ENCODE data around the gene ARHGEF19.
"Not testable (repeated sequence)": the region's sequence is repeated elsewhere in the genome, so short reads cannot be mapped to it uniquely, and the experiment has no call there.

The ARHGEF19 gene

GRCh38 chr1:16202281-16203210 lies 9.9 kb downstream of the ARHGEF19 start:
- no peak for DNase-seq

GRCh38 chr1:16199700-16200099 lies 12.8 kb downstream of the ARHGEF19 start:
- DNase-seq = no peak

- DNase-seq = no peak
Observed at GRCh38 chr1:16199157-16199501, 13.3 kb downstream of the ARHGEF19 start.

DNA sequence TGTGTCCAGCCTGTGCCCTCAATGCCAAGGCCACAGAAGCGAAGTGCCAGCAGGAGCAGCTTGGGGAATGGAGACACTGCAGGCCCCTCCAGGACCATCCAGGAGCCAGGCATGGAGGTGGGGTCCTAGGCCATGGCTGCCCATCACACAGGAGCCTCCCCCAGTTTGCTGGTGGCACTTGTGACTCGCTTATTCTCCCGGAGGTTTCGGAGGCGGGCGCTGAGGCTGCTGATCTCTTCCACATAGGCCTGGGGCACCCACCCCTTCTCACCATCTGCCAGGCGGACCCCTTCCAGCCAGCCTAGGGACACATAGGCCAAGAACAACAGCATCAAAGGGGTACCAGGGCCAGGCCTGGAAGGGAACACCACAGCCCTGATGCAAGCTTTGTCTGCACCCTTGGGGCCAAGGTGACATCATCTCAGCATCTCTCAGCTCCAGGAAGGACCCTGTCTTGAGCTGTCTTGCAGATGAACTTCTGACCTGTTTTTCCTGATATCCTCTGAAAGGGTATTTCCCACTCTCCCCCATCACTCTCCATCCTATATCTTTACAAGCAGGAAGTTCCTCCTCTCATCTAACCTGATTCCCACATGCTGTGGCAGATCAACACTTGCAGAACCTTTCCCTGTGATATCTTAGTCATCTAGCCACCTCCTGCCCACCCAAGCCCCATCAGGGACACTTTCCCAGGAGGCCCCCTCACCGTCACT lies 13.9 kb downstream of the ARHGEF19 start:
- DNase-seq = no peak

GRCh38 chr1:16196874-16197273 lies 15.6 kb downstream of the ARHGEF19 start:
- DNase-seq = no peak

- not testable (repeated sequence) for DNase-seq
Observed at GRCh38 chr1:16196139-16196538, 16.3 kb downstream of the ARHGEF19 start.

DNA sequence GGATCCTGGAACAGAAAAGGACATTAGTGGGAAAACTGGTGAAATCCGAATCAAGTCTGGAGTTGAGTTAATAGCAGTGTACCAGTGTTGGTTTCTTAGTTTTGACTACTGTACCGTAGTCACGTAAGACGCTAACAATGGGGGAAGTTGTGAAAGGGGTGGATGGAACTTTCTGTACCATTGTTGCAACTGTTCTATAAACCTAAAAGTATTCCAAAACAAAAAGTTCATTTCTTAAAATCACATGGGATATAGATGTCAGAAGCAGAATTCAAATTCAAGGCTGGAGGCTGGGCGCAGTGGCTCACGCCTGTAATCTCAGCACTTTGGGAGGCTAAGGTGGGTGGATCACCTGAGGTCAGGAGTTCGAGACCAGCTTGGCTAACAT lies 16.9 kb downstream of the ARHGEF19 start:
- no peak for DNase-seq

DNA sequence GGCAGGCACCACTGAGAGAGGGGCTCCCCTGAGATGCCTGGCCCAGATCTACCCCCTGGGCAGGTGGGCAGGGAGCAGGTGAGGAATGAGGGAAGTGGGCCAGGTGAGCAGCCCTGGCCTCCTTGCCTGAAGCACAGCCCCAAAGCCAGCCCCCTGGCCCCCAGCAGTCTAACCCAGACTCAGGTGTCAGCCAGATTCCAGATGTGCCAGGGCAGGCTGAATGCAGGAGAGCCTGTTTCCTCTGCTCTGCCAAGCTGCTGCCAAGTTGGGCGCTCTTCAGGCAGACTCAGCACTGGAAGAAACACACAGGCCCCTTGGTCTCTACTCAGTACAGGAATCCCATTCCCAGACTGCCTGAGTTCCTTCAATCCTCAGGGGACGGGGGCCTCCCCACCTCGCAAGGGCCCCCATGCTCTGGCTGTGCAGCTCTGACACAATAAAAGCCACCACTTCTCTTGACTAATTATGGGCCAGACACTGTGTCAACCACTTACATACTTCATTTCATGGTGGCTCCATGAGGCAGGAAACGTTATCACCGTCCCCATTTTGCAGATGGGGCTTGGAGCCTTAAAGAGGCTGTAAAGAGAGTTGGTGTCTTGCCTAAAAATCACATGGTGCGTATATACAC lies 20.4 kb downstream of the ARHGEF19 start:
- DNase-seq = no peak

- DNase-seq = no peak
Observed at GRCh38 chr1:16191309-16191708, 21.1 kb downstream of the ARHGEF19 start.

DNA sequence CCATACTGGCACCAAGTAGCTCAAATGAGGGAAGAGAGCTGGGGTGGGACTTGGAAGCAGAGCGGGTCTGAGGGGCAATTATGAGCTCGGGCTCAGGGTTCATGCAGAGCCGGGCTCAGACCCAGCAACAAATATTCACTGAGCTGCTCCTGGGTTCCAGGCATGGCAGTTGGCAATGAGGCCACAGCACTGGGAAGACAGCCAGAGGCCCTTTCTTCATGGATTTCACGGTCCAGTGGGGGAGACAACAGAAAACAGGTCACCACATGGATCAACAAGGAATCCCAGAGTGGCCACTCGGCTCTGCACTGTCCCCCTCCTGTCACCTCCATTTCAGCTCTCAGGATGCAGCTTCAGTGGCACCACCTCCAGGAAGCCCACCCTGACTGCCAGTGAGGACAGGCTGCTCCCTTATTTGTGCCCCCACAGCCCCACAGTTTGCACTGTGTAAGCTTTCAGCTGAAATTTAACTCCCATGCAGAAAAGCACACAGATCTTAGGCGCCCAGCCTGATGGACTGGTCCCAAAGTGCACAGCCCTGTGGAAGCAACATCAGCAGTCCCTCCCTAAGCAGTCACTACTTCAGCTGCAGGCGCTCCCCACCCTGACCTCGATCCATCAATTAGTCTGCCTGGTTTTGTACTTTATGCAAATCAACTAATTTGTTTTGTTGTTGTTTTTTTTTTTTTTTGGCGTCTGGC lies 22.4 kb downstream of the ARHGEF19 start:
- peak; percentile 37 for DNase-seq

GRCh38 chr1:16189003-16189402 lies 23.4 kb downstream of the ARHGEF19 start:
- no peak for DNase-seq

GRCh38 chr1:16187748-16188401 lies 24.6 kb downstream of the ARHGEF19 start:
- peak; percentile 36 for DNase-seq

DNA sequence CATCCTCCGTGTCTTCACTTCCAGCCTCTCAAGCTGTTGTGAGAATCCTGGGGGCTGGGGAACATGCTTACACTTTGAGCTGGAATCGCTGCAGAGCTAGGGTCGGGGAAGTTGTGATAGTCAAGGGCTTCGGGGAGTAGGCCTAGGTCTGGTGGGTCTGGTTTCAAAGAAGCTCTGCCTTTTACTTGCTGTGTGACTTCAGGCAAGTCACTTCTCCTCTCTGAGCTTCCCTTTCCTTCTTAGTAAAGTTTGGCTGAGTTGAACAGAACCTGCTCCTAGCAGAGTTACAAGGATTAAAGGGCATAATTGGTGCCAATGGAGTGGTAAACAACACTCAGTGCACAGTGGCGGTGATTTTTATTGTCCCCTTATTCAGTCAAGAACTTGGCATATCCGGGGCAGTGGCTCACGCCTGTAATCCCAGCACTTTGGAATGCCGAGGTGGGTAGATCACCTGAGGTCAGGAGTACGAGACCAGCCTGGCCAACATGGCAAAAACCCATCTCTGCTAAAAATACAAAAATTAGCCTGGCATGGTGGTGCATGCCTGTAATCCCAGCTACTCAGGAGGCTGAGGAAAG lies 25.7 kb downstream of the ARHGEF19 start:
- DNase-seq = no peak

GRCh38 chr1:16184557-16185303 lies 27.7 kb downstream of the ARHGEF19 start:
- DNase-seq = no peak

- DNase-seq = no peak
Observed at GRCh38 chr1:16183765-16184556, 28.5 kb downstream of the ARHGEF19 start.

GRCh38 chr1:16183179-16183578 lies 29.3 kb downstream of the ARHGEF19 start:
- no peak for DNase-seq

GRCh38 chr1:16181887-16182719 lies 30.3 kb downstream of the ARHGEF19 start:
- no peak for DNase-seq

GRCh38 chr1:16180291-16180824 lies 32.1 kb downstream of the ARHGEF19 start:
- DNase-seq = no peak
